ENCODE results near the gene AGL. TPM values are rescaled to one million over a fixed set of nuclear protein-coding genes. Genes with fewer than 3 reads are reported as not detected.

AGL gene
- total and polyA plus RNA-seq, 2 of the 8 experiments (the other 6 are each of a cell fraction or from before 2014, with no cell fraction given) = 2.7 to 19.2 TPM

GRCh38 chr1:99965646-99966375 is 115.7 kb downstream of the AGL start:
- CTCF ChIA-PET (ENCODE audit: partially characterized antibody) = no interaction called here
- no peak overlapping the region for H3K9ac ChIP-seq (replicated peaks in 1 of 4; ENCODE audit: extremely low read depth in 1 of 4, low read depth in 3 of 4, low read length in 3 of 4)
- no peaks in the 10 kb centered on the region for H3K79me1 ChIP-seq (ENCODE audit: low read depth, low read length)
- no peaks in the 10 kb centered on the region for H3K79me2 ChIP-seq (ENCODE audit: control insufficient read depth in 1 of 2, insufficient read depth in 2 of 2, low read length in 2 of 2)
- no peak overlapping the region for H3K4me3 ChIP-seq (ENCODE audit: extremely low read depth in 1 of 4, insufficient read depth in 2 of 4, low read depth in 3 of 4, low read length in 4 of 4)
- no peak for FAIRE-seq
- no peak overlapping the region for H4K8ac ChIP-seq (ENCODE audit: extremely low read depth, insufficient read depth, low read length)
- H3K27ac ChIP-seq (ENCODE audit: low read depth, low read length) = no peak overlapping the region
- H2BK5ac ChIP-seq (ENCODE audit: low read depth, low read length) = no peak overlapping the region
- no peak overlapping the region for H2AFZ ChIP-seq (ENCODE audit: low read length)
- no peak overlapping the region for H2BK15ac ChIP-seq (ENCODE audit: low read length)
- no peak overlapping the region for H2BK20ac ChIP-seq (ENCODE audit: low read length)
- H4K20me1 ChIP-seq (replicated peaks in 1 of 2; ENCODE audit: control insufficient read depth in 1 of 2, insufficient read depth in 2 of 2, low read length in 2 of 2) = no peaks in the 10 kb centered on the region
- H4K5ac ChIP-seq (ENCODE audit: insufficient read length, low read depth, low read length) = no peak overlapping the region
- peaks cover 0 to 8% (median 3%) of the 10 kb centered on the region in 4 experiments; a peak in 4 of 7 replicates for H3K4me1 ChIP-seq (replicated peaks in 1 of 4; ENCODE audit: control insufficient read depth in 3 of 4, insufficient read depth in 4 of 4, low read length in 3 of 4)
- H3K14ac ChIP-seq (ENCODE audit: insufficient read length) = no peak overlapping the region
- POLR2A ChIA-PET (ENCODE audit: partially characterized antibody) = no interaction called here
- no peak overlapping the region for H2BK120ac ChIP-seq (replicated peaks; ENCODE audit: low read depth, low read length)
- no peak overlapping the region for H3K56ac ChIP-seq (replicated peaks; ENCODE audit: insufficient read length, low read depth, low read length)
- WGBS, 2 experiments (ENCODE audit: extremely low coverage in 1 of 2, insufficient coverage in 1 of 2, insufficient read length in 1 of 2, insufficient replicate concordance in 2 of 2, low coverage in 1 of 2, low lambda C conversion rate in 2 of 2, missing lambda C conversion rate in 1 of 2) = 83% methylated on average over 2 of the region's 2 CpGs; no CpG with 5 or more reads in 1 of the 2 experiments
- DNase-seq (ENCODE audit: low read depth in 1 of 2, low spot score in 2 of 2) = no peak
- no peaks in the 10 kb centered on the region for H3K36me3 ChIP-seq (ENCODE audit: control insufficient read depth in 2 of 4, insufficient read depth in 4 of 4, low read length in 3 of 4)
- no peak overlapping the region for H3K4ac ChIP-seq (replicated peaks; ENCODE audit: insufficient read length, low read depth, low read length)
- no peak overlapping the region for H3K4me2 ChIP-seq (ENCODE audit: insufficient read depth in 1 of 2, low read depth in 2 of 2, low read length in 2 of 2)
- no peaks in the 10 kb centered on the region for H3K27me3 ChIP-seq (replicated peaks in 1 of 4; ENCODE audit: control insufficient read depth in 3 of 4, extremely low read depth in 1 of 4, insufficient read depth in 3 of 4, low read length in 3 of 4)
- H4K91ac ChIP-seq (replicated peaks; ENCODE audit: insufficient read length, low read length) = no peak overlapping the region
- H3K23ac ChIP-seq (ENCODE audit: insufficient read length) = no peak overlapping the region
- no peaks in the 10 kb centered on the region for H3K9me3 ChIP-seq (ENCODE audit: insufficient read depth in 2 of 2, low read depth in 1 of 2, low read length in 1 of 2)
- H3K23me2 ChIP-seq (ENCODE audit: low read depth, low read length) = peaks cover 8% of the 10 kb centered on the region
- H2BK12ac ChIP-seq (ENCODE audit: low read depth, low read length) = no peak overlapping the region
- no peak overlapping the region for H2AK5ac ChIP-seq (ENCODE audit: low read depth, low read length)
- no peak overlapping the region for H3K18ac ChIP-seq (ENCODE audit: extremely low read depth, low read length)
- TF ChIP-seq PHF8 (conservative IDR thresholded peaks at IDR 0.05; ENCODE audit: low read depth, low read length) (no peak), CTBP2 (IDR thresholded peaks at IDR 0.05; ENCODE audit: borderline replicate concordance, insufficient read depth, insufficient read length, low read length) (no peak), JUND (IDR thresholded peaks at IDR 0.05; ENCODE audit: low read length) (no peak), SIRT6 (IDR thresholded peaks at IDR 0.05; ENCODE audit: low read length) (no peak), GABPA (IDR thresholded peaks at IDR 0.05; ENCODE audit: borderline replicate concordance, insufficient read depth, low read length) (no peak), SP4 (IDR thresholded peaks at IDR 0.05; ENCODE audit: low read length) (no peak), NRF1 (IDR thresholded peaks at IDR 0.05; ENCODE audit: low read depth, low read length) (no peak), NANOG (IDR thresholded peaks at IDR 0.05; ENCODE audit: insufficient read depth, low read depth, low read length, poor library complexity, severe bottlenecking) (no peak), RFX5 (IDR thresholded peaks at IDR 0.05; ENCODE audit: borderline replicate concordance, low read depth, low read length) (no peak), SIX5 (IDR thresholded peaks at IDR 0.05; ENCODE audit: low read depth, low read length) (no peak), CBX5 (IDR thresholded peaks at IDR 0.05; ENCODE audit: low read depth, low read length) (no peak)
- TF ChIP-seq, protein P1, sequence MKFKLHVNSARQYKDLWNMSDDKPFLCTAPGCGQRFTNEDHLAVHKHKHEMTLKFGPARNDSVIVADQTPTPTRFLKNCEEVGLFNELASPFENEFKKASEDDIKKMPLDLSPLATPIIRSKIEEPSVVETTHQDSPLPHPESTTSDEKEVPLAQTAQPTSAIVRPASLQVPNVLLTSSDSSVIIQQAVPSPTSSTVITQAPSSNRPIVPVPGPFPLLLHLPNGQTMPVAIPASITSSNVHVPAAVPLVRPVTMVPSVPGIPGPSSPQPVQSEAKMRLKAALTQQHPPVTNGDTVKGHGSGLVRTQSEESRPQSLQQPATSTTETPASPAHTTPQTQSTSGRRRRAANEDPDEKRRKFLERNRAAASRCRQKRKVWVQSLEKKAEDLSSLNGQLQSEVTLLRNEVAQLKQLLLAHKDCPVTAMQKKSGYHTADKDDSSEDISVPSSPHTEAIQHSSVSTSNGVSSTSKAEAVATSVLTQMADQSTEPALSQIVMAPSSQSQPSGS (IDR thresholded peaks at IDR 0.05; ENCODE audit: low read length) = no peak
